Measurements from ENCODE around the gene CFAP221.

CFAP221 gene

GRCh38 chr2:119680457-119681202 is 136.4 kb downstream of the CFAP221 start:
- DNase-seq (ENCODE audit: low spot score): no peak

- no peak for DNase-seq (ENCODE audit: low spot score)
These were observed 137.1 kb downstream of the CFAP221 start for GRCh38 chr2:119681203-119681867.

DNA sequence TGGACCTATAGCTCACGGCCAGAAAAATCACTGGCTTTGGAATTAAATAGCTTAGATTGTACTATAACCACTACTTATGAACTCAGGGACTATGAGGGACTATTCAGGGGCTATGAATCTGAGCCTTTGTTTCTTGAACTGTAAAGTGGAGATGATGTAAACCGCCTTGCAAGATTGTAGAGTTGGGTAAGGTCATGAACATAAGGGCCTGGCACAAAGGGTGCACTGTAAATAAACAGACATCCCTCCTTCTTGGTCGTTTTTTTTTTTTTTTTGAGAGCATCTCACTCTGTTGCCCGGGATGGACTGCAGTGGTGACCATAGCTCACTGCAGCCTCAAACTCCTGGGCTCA is 137.6 kb downstream of the CFAP221 start:
- DNase-seq (ENCODE audit: low spot score): no peak

GRCh38 chr2:119682578-119682977 is 138.3 kb downstream of the CFAP221 start:
- DNase-seq (ENCODE audit: low spot score): no peak

- no peak for DNase-seq (ENCODE audit: low spot score)
These were observed 138.9 kb downstream of the CFAP221 start for GRCh38 chr2:119683074-119683712.

- DNase-seq (ENCODE audit: low spot score): no peak
These were observed 139.6 kb downstream of the CFAP221 start for GRCh38 chr2:119683713-119684443.

- DNase-seq (ENCODE audit: low spot score): no peak
These were observed 140.3 kb downstream of the CFAP221 start for GRCh38 chr2:119684518-119684917.

DNA sequence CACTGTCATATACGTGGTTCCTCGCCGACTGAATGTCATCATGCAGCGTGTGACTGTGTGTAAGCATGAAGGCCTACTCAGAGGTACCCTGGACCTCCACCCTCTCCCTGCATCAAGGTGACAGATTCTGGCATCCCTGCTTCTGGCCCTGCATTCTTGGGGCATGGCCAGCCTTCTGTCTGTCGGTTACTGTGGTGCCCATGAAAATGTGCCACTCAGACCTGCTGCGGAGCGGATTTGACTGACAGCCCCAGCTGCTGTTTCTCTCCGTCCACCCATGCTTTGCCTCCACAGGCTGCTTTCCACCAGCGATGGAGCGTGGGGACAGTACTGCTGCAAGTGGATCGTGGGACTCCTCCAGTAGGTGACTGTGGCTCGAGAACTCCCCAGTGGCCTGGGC is 144.4 kb downstream of the CFAP221 start:
- DNase-seq (ENCODE audit: low spot score): no peak

DNA sequence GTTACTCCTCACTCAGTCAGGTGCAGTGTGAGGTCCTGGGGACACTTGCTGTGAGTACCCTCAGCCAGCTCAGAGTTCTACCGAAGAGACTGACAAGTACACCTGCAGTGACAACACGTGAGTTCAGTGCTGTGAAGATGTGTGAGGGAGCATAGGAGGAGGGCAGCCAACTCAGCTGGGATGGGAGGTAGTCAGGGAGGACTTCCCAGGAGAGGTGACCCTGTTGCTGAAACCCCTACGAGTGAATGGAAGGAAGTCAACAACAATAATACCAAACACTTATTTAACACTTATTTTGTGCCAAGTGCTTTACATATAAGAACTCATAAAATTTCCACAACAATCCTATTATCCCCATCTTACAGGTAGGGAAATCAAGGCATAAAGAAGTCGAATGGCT is 145.0 kb downstream of the CFAP221 start:
- no peak for DNase-seq (ENCODE audit: low spot score)

GRCh38 chr2:119691189-119691588 is 146.9 kb downstream of the CFAP221 start:
- no peak for DNase-seq (ENCODE audit: low spot score)

DNA sequence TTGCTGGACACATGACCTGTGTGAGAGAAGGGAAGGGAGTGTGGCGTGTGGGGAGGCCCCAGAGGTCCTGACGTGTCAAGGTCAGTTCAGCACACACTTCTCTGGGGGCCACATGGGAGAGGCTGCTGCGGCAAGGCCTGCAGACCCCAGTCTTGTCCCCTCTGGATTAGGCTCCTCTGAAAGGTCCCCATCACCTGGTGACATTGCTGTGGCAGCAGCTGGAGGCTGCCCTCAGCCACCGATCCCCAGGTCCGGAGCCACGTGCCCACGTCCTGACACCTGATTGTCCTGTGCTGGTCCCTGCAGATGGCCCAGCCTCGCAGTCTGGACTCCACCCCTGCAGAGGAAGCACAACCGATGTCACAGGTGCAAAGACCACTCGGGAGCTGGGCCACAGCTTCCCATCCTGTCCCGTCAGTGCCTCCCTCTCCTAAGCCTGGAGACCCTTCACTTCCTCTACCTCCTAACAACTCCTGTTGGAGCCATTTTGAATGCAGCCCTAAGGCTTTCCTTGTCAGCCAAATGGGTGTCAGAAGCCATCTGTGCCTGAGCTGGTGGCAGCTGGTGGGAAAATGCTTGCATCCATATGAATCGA is 147.5 kb downstream of the CFAP221 start:
- no peak for DNase-seq (ENCODE audit: low spot score)

- no peak for DNase-seq (ENCODE audit: low spot score)
These were observed 148.1 kb downstream of the CFAP221 start for GRCh38 chr2:119692310-119692709.

DNA sequence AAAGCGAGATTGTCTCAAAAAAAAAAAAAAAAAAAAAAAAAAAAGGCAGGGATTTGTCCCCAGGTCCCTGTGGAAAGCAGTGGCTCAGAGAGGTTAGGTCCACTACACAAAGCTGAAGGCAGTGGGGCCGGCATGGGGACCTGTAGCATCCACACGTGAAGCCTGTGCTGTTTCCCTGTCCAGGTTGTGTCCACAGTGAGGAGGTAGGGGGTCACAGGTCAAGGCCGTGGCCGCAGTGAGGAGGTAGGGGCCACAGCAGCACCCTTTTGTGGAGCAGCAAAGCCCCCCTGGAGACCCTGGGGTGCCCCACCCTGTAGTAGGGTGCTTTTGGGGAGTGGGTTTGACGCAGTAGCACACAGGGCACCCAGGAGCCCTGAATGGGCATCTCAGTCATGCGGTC is 148.7 kb downstream of the CFAP221 start:
- no peak for DNase-seq (ENCODE audit: low spot score)

DNA sequence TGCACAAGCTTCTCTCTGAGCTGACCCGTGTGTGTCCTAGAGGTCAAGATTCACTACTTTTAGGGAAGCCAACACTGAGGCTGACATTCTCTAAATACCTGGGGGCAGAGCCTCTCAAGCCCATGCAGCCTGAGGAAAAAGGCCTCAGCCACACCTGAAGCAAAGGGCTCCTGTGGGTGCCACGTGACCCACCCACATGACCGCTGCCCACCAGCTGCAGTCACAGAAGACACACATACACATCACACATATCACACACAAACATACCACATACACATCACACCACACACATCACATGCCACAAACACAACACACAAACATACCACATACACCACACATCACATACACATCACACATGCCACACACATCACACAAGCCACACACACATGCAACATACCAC is 149.3 kb downstream of the CFAP221 start:
- no peak for DNase-seq (ENCODE audit: low spot score)

DNA sequence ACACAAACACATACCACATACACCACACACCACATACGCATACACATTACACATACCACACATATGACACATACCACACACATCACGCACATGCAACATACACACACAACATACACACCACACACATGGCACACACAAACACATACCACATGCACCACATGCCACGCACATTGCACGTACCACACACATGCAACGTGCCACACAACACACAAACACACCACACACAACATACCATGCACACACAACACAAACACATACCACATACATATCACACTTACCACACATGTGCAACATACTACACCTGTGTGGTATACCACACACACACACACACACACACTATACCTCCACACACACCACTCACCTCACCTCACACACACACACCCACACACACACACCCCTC is 149.7 kb downstream of the CFAP221 start:
- no peak for DNase-seq (ENCODE audit: low spot score)

GRCh38 chr2:119694470-119694844 is 150.2 kb downstream of the CFAP221 start:
- DNase-seq (ENCODE audit: low spot score): peak; percentile 51

GRCh38 chr2:119694845-119695521 is 150.7 kb downstream of the CFAP221 start:
- DNase-seq (ENCODE audit: low spot score): peak; percentile 57

- DNase-seq (ENCODE audit: low spot score): no peak
These were observed 151.8 kb downstream of the CFAP221 start for GRCh38 chr2:119696005-119696404.

GRCh38 chr2:119696494-119697030 is 152.3 kb downstream of the CFAP221 start:
- no peak for DNase-seq (ENCODE audit: low spot score)

DNA sequence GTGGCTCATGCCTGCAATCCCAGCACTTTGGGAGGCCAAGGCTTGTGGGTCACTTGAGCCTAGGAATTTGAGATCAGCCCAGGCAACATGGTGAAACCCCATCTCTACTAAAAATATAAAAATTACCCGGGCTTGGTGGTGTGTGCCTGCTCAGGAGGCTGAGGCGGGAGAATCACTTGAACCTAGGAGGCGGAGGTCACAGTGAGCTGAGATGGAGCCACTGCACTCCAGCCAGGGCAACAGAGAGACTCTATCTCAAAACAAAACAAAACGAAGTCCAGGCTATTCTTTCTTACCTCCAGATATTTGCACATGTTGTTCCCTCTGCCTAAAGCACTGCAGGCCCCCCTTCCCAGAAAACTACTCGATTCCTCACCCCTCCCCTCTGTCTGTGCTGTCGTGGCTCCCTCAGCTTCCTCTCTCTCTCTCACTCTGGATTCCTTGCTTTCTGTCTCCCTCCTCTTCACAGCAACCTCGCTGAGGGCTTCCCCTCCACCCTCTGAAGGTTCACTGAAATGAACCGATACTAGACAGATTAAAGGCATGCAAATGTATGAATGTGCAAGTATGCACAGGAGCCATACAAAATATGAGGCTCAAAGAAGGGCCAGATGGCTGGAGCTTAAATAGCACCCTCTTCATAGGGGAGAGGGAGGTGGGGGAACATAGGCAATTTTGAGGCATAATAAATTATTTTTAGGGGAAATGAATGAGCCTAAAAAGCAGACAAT is 153.2 kb downstream of the CFAP221 start:
- DNase-seq (ENCODE audit: low spot score): no peak

- DNase-seq (ENCODE audit: low spot score): no peak
These were observed 154.0 kb downstream of the CFAP221 start for GRCh38 chr2:119698246-119698645.

Measured in HuH-7 (cell line).